HG03575 (cell line): ENCODE measurements around the gene MMEL1.

Experiments used
- ATAC-seq: cut with Tn5 transposase; IDR thresholded peaks from one replicate; pipeline ENCODE4 v1.9.1; 2021; ENCODE audit not compliant: unreplicated experiment, insufficient number of reproducible peaks, low FRiP score; ENCODE audit errors: extremely low read depth

The MMEL1 gene

GRCh38 chr1:2566101-2567045 is 66.4 kb downstream of the MMEL1 start:
- ATAC-seq: no peak

GRCh38 chr1:2564815-2565374 is 67.9 kb downstream of the MMEL1 start:
- ATAC-seq: no peak

DNA sequence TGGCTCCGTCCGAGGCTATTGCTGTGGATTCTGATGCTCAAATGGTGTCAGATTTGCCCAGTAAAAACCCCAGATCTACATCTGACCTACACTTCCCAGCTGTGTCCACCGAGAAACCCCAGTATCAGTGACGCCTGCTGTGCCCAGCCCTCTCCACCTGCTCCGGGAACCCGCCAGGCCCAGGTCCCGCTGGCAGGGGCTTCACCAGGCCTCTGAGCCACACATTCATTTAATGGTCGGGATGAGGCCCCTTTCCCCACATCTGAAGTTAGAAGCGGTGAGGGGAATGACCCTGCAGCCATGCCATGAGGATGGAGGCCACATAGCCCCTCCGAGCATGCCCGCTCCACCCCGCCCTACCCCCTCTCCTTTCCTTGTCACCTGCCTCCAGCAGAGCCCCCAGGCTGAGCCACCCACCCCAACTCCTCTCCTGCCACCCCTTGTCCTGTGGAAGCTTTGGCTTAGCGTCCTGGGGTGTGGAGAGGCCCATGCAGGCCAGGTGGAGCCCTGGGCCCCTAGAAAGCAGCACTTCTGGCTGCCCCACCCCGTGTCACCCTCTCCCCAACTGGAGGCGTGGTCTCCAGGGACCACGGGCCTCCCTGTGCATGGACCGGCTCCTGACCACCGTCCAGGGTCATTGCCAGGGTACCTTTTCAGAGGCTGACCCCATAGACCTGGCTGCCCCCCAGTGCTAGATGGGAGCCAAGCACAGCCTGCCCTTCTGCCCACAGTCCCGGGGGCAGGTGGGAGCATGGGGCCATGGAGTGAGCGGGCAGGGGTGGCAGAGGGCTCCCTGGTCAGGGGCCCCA is 68.6 kb downstream of the MMEL1 start:
- no peak for ATAC-seq

DNA sequence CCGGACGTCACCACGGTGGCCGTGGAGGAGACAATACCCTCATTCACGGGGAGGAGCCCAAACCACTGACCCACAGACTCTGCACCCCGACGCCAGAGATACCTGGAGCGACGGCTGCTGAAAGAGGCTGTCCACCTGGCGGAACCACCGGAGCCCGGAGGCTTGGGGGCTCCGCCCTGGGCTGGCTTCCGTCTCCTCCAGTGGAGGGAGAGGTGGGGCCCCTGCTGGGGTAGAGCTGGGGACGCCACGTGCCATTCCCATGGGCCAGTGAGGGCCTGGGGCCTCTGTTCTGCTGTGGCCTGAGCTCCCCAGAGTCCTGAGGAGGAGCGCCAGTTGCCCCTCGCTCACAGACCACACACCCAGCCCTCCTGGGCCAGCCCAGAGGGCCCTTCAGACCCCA is 69.6 kb downstream of the MMEL1 start:
- ATAC-seq: no peak

DNA sequence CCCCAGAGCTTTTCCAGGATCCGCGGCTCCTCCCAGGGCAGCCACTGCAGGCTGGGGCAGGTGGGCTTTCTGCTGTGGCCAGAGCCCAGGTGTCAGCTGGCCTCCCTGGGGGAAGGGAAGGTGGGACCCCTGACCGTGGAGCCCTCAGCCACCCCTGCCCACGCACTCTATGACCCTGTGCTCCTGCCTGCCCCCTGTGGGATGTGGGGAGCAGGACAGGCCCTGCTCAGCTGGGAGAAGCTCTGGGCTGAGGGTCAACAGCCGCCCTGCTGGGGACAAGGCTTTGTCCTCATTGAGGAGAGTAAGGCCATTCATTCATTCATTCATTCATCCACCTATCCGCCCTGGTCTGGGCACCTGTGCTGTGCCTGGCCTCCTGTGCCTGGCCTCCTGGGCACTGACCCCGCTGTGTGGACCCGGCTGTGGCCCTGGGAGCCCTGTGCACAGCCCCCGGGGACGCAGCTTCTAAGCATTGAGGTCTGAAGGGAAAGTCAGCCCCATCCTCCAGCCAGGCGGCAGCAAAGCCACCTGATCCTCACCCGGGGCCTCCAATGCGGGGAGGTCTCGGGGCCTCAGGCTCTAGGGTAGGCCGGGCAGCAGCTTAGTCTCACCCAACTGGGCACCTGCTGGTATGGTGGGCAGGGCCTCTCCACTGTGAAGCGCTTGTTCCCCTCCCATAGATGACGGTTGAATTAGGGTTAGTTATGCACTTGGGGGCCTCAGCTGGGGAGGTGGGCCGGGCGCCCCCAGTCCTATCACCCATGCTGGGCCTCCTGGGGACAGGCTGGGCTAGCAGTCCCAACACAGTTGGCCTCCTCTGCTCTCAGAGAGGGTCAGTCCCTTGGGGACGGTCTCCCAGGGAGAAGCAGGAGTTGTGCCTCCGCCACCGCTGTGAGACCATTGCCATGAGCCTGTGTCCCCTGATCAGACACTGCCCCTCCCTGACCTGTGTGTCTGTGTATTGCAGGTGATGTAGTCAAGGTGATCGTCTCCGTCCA is 70.6 kb downstream of the MMEL1 start:
- ATAC-seq: no peak

DNA sequence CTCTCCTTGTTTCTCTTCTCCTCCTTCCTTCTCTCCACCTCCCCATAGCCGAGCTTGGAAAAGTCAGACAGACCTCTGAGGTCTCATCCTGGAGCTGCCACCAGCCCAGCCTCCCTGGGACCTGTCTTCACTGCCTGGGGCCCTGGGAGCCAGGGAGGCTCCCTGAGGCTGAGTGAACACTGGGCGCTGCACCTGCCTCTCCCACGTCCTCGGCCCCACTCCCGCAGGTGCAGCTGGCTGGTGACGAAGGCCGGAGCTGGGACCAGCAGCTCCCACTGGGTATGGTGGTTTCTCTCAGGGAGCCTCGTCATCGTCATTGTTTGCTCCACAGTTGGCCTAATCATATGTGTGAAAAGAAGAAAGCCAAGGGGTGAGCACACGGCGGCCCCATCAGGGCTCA is 71.4 kb downstream of the MMEL1 start:
- no peak for ATAC-seq

GRCh38 chr1:2560299-2561073 is 72.3 kb downstream of the MMEL1 start:
- no peak for ATAC-seq

- no peak for ATAC-seq
Observed at GRCh38 chr1:2559509-2560298, 73.1 kb downstream of the MMEL1 start.

GRCh38 chr1:2558861-2559260 is 74.0 kb downstream of the MMEL1 start:
- ATAC-seq: no peak

GRCh38 chr1:2558420-2558819 is 74.4 kb downstream of the MMEL1 start:
- no peak for ATAC-seq

- no peak for ATAC-seq
Observed at GRCh38 chr1:2557482-2558400, 75.1 kb downstream of the MMEL1 start.

- no peak for ATAC-seq
Observed at GRCh38 chr1:2556678-2557481, 75.9 kb downstream of the MMEL1 start.

DNA sequence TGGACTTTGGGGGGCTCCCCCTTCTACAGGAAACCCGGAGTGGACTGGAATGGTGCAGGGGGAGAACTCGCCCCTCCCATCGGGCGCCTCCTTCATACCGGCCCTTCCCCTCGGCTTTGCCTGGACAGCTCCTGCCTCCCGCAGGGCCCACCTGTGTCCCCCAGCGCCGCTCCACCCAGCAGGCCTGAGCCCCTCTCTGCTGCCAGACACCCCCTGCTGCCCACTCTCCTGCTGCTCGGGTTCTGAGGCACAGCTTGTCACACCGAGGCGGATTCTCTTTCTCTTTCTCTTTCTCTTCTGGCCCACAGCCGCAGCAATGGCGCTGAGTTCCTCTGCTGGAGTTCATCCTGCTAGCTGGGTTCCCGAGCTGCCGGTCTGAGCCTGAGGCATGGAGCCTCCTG is 76.5 kb downstream of the MMEL1 start, which contains the start of gene TNFRSF14:
Gene TNFRSF14 (plus strand): TSS at position 95 of the 401 bp plus-strand sequence. CDS start 294 bp downstream, at position 389.
- ATAC-seq: no peak

DNA sequence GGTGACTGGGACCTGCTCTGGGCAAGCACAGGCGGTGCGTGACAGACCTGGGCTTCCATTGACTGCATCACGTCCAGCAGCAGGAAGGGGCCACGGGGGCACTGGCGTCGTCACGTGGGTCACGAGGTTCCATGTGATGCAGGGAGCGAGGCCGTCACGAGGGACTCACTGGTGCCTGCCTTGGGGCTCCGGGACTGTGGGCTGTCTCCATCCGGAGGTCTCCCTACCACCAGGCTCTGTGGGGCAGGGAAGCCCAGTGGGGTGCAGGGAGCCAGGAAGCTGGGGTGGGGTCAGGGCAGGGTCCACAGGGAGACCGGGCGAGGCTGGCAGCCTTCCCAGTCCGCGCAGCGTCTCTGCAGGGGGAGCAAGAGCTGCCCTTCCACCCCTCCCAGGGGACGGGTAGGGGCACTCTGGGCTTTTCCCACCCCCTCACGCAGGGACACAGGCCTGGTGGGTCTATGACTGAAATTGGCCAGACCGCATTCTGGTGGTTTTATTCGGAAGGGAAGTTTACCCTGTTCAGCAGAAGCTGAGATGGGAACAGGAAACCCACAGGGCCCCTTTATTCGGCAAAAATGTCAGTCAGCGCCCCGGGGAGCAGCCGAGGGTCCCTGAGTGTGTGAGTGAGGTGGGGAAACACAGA is 77.1 kb downstream of the MMEL1 start:
- ATAC-seq: no peak
